WTC11 (cell line): ENCODE data around the gene LHFPL2.

ENCODE experiments used
- CTCF ChIP-seq: fragments of 200-600 bp; IDR thresholded peaks from 2 replicates; pipeline ENCODE4 v1.8.0; 2022; ENCODE audit warnings: antibody characterized with exemption
- FOXK1 ChIP-seq: sonication (generic); formaldehyde crosslinking; IDR thresholded peaks from 2 replicates; pipeline ENCODE4 v1.8.0; 2022; ENCODE audit warnings: mild to moderate bottlenecking, moderate library complexity, missing genetic modification reagents
- ZBTB43 ChIP-seq: sonication (generic); formaldehyde crosslinking; IDR thresholded peaks from 2 replicates; pipeline ENCODE4 v1.8.1; 2023; ENCODE audit warnings: mild to moderate bottlenecking, missing genetic modification reagents

GRCh38 chr5:78644129-78644528 is 4.4 kb downstream of the LHFPL2 start:
- no peak for TF ChIP-seq CTCF
- no peak for TF ChIP-seq ZBTB43 (CRISPR knock-in tag)
- no peak for TF ChIP-seq FOXK1 (CRISPR knock-in tag)
